ENCODE results near the gene SYT2.

- TF ChIP-seq CTCF (IDR thresholded peaks at IDR 0.05) (no peak), TEAD4 (CRISPR knock-in tag; IDR thresholded peaks at IDR 0.05) (no peak)
These were observed 118.1 kb downstream of the SYT2 start for GRCh38 chr1:202592146-202592545.

All from WTC11 (cell line).